Activated naive CD4-positive, alpha-beta T cell treated with anti-CD3 and anti-CD28 coated beads, Interleukin-2, amount 50 U/mL, for 72 hours (primary cell): ENCODE data around the gene PRR33. TPM values are rescaled to one million over a fixed set of nuclear protein-coding genes. Genes with fewer than 3 reads are reported as not detected.
A peak's percentile ranks its signal among the peaks of the same experiment; 100 is the strongest.
"Not testable (repeated sequence)": the region's sequence is repeated elsewhere in the genome, so short reads cannot be mapped to it uniquely, and the experiment has no call there.

Experiments used
- ATAC-seq, 2 donors: fragments of 150-1000 bp; cut with Tn5 transposase; 2 replicates each; pipeline ENCODE4 v1.10.0; 2021; ENCODE audit warnings: mild to moderate bottlenecking in 2 of 2, moderate library complexity in 2 of 2
- DNase-seq, 2 donors: peaks; one replicate each; pipeline ENCODE4 v3.0.0; 2021 to 2022; ENCODE audit warnings: low spot score in 2 of 2
- H3K27ac Mint-ChIP-seq, 2 donors: one replicate each; pipeline ENCODE4 v1.8.0; 2022; ENCODE audit warnings: mild to moderate bottlenecking in 2 of 2, mixed read lengths in 2 of 2
- H3K36me3 Mint-ChIP-seq, 2 donors: one replicate each; pipeline ENCODE4 v1.8.0; 2022; ENCODE audit warnings: mixed read lengths in 2 of 2
- H3K9me3 Mint-ChIP-seq, 2 donors: one replicate each; pipeline ENCODE4 v1.8.0; 2022; ENCODE audit warnings: mixed read lengths in 2 of 2
- total RNA-seq, 2 donors: library from RNA; stranded (reverse); gene quantifications; one replicate each; pipeline ENCODE4 v1.2.3, GENCODE V29; 2022

Gene PRR33
- total RNA-seq, 2 donors from 2014 or later = 0.12 to 0.20 TPM

DNA sequence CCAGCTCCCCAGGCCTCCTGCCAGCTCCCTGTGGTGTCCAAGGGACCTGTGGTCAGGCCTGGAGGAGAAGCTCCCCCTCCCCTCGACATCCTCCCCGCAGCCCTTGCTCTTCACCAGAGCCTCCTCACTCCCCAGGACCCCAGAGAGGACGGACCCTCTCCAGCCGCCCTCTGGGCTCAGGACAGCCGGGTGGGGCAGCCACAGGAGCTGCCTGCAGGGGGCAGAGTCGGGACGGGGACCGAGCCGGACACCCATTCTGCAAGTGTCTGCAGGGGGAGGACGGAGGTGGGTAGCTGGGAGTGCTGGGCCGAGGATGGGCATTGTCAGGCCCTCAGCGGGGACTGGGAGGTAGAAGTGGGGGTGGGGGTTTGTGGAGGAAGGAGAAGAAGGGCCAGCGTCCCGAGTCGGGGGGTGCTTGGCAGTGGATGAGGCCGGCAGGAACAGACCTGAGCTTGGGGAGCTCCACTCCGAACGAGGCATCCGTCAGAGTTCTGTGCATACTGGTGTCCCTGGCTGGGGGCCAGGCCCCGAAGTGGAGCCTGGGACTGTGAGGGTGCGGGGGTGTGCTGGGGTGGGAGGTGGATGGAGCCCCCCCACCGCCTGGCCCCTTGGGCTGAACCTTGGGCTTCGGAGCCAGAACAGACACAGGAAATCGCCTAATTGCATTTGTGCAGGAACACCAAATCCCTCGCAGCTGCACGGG lies 15.2 kb downstream of the PRR33 start:
- DNase-seq = no peak
- Mint-ChIP-seq H3K36me3 (no peaks in the 10 kb centered on the region), H3K9me3 (no peaks in the 10 kb centered on the region), H3K27ac (peak overlapping the region in 1 of 2 donors; percentile 22)
- no peak for ATAC-seq

DNA sequence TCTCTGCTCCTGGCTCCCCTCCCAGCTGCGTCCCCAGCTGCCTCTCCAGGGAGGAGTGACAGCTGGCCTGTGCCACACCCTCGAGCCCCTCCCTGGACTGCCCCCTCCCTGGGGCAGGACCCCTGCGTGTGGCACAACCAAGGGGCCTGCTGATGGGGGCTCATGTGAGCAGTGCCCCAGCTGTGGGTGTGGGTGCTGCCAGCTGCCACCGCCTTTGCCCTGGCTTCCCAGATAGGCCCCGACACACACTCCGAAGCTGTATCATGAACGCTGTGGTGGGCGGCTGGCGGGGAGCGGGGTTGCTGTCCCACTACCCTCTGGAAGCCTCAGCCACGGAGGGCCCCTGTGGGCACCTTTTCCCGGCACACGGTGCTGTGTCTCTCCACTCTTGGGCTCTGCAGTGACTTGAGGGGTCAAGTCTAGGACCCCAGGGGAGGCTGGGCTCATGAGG lies 15.8 kb downstream of the PRR33 start:
- H3K27ac Mint-ChIP-seq, H3K9me3 Mint-ChIP-seq, DNase-seq, ATAC-seq, H3K36me3 Mint-ChIP-seq: not testable (repeated sequence)

DNA sequence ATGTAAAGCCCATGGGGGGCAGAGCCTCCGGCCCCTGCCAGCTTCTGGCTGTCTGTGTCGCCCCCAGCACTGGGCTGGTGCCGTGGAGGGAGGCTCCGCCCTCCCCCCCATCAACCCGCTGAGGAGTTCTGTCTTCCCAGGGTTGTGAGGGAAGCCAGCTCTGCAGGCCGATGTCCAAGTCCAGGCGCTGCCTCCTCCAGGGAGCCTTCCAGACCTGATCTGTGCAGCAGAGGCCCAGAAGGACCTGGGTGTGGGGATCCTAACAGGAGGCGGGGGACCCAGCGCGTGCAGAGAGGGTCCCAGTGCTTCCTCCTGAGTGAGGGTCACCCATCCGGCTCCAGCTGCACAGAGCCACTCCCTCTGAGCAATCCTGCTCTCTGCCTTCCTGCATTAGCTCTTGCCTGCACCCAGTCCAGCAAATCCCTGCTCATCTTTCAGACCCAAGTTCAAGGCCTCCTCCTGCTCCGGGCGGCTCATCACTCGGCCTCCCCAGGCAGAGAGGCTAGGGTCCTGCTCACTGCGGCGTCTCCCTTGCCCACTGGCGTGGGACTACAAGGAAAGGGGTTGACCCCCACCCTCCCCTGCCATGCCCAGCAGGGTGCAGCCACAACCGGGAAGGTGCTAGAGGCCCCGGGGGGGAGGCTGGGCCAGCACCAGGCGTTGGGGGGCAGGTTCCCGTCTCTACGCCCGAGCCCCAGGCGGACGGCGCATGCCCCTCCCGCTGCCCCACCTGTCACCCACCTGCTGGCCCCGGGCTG lies 16.4 kb downstream of the PRR33 start:
- no peak for DNase-seq
- no peaks in the 10 kb centered on the region for H3K9me3 Mint-ChIP-seq
- ATAC-seq = no peak
- peak overlapping the region in 1 of 2 donors; percentile 72 for H3K27ac Mint-ChIP-seq
- H3K36me3 Mint-ChIP-seq = no peaks in the 10 kb centered on the region

- not testable (repeated sequence) for DNase-seq, H3K27ac Mint-ChIP-seq, ATAC-seq, H3K9me3 Mint-ChIP-seq, H3K36me3 Mint-ChIP-seq
These were observed 17.1 kb downstream of the PRR33 start for GRCh38 chr11:1874441-1875092.

- not testable (repeated sequence) for ATAC-seq, H3K9me3 Mint-ChIP-seq, H3K36me3 Mint-ChIP-seq, DNase-seq
- peak overlapping the region in 1 of 2 donors; percentile 60 for H3K27ac Mint-ChIP-seq
These were observed 17.9 kb downstream of the PRR33 start for GRCh38 chr11:1873813-1874150.

GRCh38 chr11:1873048-1873812 lies 18.5 kb downstream of the PRR33 start:
- Mint-ChIP-seq H3K9me3 (no peaks in the 10 kb centered on the region), H3K36me3 (no peaks in the 10 kb centered on the region), H3K27ac (peak overlapping the region in 1 of 2 donors; percentile 63)
- DNase-seq (no peak), ATAC-seq (peak in 1 of 2 donors; percentile 5)

- no peak for ATAC-seq
- H3K27ac Mint-ChIP-seq = peak overlapping the region in 1 of 2 donors; percentile 63
- no peaks in the 10 kb centered on the region for H3K9me3 Mint-ChIP-seq
- H3K36me3 Mint-ChIP-seq = no peaks in the 10 kb centered on the region
- DNase-seq = no peak
These were observed 19.3 kb downstream of the PRR33 start for GRCh38 chr11:1872267-1872985.

GRCh38 chr11:1871531-1871930 lies 20.2 kb downstream of the PRR33 start:
- no peaks in the 10 kb centered on the region for H3K36me3 Mint-ChIP-seq
- peak overlapping the region in 1 of 2 donors; percentile 63 for H3K27ac Mint-ChIP-seq
- H3K9me3 Mint-ChIP-seq = no peaks in the 10 kb centered on the region
- ATAC-seq (no peak), DNase-seq (no peak)

DNA sequence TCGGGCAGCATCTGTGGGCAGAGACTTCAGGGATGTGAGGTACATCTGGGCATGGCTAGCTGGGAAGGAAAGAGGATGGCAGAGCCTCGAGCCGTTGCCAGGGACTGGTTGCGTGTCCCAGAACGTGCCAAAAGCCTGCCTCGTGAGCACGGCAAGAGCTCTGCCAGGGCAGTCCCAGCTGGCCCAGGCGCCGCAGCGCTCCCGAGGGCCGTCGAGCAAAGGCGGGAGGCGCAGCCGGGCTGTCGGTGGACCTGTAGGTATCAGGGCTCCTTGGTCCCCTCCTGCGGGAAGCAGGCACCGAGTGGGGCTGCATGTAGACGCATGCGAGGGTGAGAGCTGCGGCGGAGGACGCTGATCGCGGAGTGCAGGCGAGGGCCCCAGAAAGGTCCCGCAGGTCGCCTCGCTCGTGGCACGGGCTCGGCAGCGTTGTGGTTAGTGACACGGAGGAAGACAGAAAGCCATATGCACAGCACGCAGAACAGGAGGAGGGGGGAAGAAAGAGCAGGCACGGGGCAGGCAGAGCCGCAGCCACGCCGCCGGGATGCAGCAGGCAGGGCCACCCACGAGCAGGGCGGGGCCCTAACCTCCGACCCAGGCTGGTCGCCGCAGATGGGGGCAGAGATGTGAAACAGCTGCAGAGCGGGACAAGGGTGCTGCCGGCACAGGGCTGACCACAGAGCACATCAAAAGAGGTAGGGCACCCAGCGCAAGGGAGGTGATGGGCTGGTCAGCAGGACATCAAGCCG lies 20.8 kb downstream of the PRR33 start:
- Mint-ChIP-seq H3K27ac (peak overlapping the region; percentile 16 to 29), H3K9me3 (no peaks in the 10 kb centered on the region), H3K36me3 (no peaks in the 10 kb centered on the region)
- DNase-seq (no peak), ATAC-seq (peak; percentile 37 to 69)

DNA sequence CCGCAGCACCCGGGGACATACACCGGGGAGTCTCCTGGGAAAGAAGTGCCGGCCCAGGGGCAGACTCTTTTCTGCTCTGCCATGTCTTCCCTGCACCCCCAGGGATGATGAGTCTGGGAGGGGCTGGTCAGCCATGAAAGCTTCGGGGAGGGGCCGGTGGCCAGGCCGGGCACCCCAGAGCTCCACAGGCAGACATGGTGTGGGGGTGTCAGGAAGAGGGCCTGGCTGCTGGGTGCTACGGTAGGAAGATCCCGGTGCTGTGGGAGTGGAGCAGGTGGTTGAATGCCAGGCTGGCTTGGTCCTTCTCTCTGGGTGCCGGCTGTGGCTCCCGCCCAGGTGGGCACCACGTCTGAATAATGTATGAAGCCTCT lies 21.4 kb downstream of the PRR33 start:
- Mint-ChIP-seq H3K27ac (peak overlapping the region; percentile 16 to 29), H3K9me3 (no peaks in the 10 kb centered on the region), H3K36me3 (no peaks in the 10 kb centered on the region)
- ATAC-seq = no peak
- DNase-seq = no peak

- DNase-seq (no peak), ATAC-seq (no peak)
- Mint-ChIP-seq H3K36me3 (no peaks in the 10 kb centered on the region), H3K27ac (peak overlapping the region; percentile 16 to 29), H3K9me3 (no peaks in the 10 kb centered on the region)
These were observed 22.0 kb downstream of the PRR33 start for GRCh38 chr11:1869427-1870325.

DNA sequence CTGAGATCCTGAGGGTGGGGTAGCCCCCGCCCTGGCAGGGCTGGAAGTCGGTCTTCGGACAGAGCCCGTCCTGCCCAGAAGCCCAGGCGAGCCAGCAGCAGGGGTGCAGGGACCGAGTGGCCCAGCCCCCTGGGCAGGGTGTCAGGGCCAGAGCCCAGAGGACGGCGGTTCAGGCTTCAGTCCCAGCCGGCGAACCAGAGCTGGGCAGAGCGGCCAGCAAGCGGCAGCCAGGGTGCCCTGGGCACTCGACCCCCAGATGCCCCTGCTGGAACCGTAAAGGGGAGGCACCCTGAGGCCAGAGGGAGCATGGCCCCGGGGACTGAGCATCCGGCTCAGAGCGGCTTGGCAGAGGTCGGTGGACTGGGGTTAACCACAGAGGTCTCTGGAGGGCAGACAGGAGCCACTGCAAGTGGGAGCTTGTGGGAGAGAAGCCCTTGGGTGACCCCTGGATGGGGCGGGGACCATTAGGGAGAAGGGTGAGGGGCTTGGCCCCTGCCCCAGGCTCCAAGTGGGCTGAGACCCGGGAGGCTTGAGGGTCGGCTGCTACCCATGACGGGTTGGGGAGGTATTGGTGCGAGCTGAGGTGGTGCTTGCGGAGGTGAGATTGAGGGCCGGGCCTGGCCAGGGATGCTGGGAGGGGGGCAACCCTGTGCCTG lies 22.9 kb downstream of the PRR33 start:
- no peak for ATAC-seq
- no peak overlapping the region for H3K27ac Mint-ChIP-seq
- no peak for DNase-seq
- no peaks in the 10 kb centered on the region for H3K36me3 Mint-ChIP-seq
- H3K9me3 Mint-ChIP-seq = no peaks in the 10 kb centered on the region

DNA sequence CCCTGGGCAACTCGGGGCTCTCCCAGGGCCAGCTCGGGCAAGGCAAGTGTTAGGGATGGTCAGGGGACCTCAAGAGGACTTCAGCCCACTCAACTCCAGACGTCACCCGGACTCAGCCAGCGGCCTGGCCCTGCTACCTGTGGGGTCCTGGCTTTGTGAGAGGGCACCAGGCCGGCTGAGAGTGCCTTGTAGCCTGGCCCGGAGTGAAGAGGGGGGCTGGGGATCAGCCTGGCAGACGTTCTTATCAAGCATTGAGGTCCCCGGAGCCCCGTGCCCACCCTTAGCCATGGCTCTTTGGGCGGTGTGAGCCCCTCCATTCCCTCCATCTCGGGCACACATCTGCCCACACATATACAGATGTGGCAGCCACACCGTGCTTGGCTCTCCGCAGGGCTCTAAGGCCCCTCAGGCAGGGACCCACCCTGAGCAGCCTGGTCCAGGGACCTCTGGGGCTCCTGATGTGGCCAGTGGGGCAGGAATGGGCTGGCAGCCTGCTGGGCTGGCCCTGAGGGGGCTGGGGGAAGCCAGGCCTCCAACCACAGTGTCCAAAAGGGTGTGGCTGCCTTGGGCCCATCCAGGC lies 23.5 kb downstream of the PRR33 start:
- Mint-ChIP-seq H3K9me3 (no peaks in the 10 kb centered on the region), H3K36me3 (no peaks in the 10 kb centered on the region), H3K27ac (no peak overlapping the region)
- DNase-seq (no peak), ATAC-seq (no peak)

DNA sequence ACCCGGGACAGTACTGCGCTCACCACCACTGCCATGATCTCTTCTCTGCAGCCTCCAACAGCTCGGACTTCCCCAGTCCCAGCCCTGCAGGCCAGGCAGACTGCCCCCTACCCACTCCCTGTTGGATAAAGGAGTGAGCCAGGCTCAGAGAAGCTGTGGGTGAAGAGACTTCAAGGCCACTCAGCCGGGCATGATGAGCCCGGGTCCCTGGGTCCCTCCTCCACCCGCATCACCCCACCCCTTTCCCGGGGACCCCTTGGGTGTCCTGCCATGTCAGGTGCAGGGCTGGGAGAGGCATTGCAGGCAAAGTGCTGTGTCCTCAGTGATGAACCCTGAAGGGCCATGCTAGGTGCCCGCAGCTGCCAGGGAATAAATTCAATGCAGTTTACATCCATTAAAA lies 24.3 kb downstream of the PRR33 start:
- H3K36me3 Mint-ChIP-seq = no peaks in the 10 kb centered on the region

More for the DNA sequence above, 24.3 kb downstream of the PRR33 start:
- no peak for ATAC-seq
- Mint-ChIP-seq H3K9me3 (no peaks in the 10 kb centered on the region), H3K27ac (no peak overlapping the region)
- DNase-seq = no peak
